ENCODE measurements around the gene TBX1.
A peak's percentile ranks its signal among the peaks of the same experiment; 100 is the strongest.
"Not testable (repeated sequence)": the region's sequence is repeated elsewhere in the genome, so short reads cannot be mapped to it uniquely, and the experiment has no call there.

The TBX1 gene

DNA sequence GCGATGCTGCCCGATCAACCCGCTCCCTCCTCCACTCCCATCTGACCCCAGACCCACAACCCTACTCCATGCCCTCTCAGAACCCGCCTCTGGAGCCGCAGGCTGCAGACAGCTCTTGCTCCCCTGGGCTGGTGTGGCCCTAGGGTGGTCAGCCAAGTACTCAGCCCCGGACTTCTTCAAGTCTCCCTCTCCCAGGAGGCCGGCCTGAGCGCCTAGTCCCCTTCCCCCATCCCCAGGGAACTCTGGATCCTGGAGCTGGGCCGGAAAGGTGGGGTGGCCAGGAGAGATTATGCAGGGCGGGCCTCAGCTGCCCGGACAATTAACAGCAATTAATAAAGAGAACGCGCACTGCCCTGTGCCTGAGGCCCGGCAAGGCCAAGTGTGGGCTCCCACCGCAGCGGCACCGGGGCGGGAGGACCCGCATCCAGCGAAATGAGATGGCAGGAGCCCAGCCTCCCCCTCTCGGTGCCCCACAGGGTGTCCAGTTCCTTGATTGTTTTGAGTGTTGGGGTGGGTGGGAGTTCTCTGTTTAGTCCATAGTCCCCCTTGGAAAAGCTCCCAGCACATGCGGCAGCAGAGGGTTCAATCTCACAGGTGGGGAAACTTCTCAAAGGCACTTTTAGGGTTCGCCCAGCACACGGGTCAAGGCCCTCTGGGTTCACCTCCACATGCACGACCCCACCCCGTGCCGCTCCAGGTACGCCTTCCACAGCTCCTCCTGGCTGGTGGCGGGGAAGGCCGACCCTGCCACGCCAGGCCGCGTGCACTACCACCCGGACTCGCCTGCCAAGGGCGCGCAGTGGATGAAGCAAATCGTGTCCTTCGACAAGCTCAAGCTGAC, 3.1 kb downstream of the TBX1 start:
- no peak for DNase-seq (ENCODE audit: low read depth, low spot score)

DNA sequence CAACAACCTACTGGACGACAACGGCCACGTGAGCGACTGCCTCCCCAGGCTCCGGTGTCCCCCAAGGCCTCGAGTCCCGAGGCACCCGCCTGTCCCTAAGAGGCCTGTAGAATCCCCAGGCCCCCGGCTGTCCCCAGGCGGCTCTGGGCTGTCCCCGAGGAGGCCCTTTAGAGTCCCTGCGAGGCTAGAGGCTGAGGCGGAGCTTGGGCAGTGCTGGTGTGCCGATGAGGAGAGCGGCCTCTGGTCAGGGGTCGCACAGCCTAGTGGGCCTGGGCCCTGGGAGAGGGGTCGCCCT, 3.7 kb downstream of the TBX1 start:
- DNase-seq (ENCODE audit: low read depth, low spot score): no peak

DNA sequence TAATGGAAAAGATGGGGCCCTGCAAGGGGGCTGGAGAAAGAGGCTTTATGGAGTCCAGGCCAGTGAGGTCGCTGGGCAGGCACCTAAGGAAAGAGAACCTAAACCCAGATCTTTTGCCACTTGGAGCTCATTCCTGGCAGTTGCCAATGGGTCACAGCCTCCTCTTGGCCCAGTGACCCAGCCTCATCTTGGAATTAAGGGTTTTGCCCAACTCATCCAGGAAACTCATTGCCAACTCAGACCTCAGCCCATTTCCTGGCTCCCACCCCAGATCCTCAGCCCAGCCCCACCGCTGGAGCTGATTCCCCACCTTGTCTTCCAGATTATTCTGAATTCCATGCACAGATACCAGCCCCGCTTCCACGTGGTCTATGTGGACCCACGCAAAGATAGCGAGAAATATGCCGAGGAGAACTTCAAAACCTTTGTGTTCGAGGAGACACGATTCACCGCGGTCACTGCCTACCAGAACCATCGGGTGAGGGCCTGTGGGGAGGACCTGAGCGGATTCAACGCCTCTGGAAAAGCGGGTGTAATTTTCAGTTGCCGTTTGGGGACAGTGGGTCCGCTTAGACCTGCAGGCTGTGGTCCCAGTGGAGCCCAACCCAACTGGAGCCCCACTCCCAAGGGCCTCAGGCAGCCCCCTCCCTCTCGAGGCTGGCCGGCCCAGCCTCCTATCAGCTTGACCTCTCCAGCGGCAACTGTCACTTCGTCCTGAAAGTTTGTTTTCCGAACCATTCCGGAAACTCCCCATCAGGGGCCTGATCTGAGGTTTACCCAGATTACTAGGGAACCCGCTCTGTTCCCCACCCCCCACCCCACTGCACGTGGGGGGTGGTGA, 4.3 kb downstream of the TBX1 start:
- no peak for DNase-seq (ENCODE audit: low read depth, low spot score)

DNA sequence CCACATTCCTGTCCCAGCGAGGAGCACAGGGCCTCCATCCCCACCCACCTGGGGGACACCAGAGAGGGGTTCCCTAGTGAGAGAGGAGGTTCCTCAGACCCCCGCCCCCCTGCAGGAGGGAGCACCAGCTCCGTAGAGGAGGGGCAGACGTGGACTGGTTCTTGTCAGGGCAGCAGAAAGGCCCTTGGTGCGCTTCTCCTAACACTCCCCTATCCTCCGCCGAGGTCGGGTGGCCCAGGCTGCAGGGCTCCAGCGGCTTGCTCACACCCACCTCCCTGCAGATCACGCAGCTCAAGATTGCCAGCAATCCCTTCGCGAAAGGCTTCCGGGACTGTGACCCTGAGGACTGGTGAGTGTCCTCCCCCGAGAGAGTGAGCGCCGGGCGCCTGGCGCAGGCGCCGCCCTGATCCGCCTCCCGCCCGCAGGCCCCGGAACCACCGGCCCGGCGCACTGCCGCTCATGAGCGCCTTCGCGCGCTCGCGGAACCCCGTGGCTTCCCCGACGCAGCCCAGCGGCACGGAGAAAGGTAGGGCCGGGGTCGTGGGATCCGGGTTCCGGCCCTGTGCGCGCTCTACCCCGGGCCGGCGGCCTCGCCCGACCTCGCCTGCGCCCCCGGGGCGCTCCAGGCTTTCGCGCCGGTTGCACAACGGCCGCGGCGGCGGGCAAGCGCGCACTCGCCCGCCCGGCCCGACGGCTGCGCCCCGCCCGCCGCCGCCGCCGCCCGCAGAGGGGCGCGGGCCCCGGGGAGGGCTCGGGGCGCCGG, 5.1 kb downstream of the TBX1 start:
- no peak for DNase-seq (ENCODE audit: low read depth, low spot score)

DNA sequence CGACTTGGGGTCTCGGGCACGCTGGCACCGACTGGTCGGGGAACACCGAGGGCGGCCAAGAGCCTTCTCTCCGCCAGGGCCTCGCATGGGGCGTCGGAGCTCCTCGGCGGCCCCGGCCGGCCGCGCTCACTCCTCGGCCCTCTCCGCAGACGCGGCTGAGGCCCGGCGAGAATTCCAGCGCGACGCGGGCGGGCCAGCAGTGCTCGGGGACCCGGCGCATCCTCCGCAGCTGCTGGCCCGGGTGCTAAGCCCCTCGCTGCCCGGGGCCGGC, 5.6 kb downstream of the TBX1 start:
- DNase-seq (ENCODE audit: low read depth, low spot score): peak; percentile 35

DNA sequence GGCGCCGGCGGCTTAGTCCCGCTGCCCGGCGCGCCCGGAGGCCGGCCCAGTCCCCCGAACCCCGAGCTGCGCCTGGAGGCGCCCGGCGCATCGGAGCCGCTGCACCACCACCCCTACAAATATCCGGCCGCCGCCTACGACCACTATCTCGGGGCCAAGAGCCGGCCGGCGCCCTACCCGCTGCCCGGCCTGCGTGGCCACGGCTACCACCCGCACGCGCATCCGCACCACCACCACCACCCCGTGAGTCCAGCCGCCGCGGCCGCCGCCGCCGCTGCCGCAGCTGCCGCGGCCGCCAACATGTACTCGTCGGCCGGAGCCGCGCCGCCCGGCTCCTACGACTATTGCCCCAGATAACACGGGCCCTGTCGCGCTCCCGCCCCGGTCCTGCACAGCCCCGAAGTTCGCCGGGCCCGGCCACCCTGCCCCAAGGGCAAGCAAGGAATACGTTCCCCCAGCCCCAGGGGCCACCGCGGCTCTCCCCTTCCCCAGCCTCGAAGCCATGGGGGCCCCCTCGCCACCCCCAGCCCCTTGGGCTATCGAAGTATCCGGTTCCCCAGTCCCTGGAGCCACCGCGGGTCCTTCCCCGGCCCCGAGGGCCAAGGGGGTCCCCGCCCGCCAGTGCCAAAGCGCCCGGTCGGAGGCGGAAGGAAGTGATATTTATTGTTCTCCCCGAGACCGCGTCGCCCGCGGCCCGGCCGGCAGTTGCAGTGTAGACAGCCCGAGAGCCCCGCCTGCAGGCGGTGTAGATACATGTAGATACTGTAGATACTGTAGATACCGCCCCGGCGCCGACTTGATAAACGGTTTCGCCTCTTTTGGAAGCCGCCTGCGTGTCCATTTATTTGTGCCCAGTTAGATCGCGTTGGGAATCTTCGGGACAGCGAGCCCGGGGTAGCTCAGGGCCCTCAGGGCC, 6.2 kb downstream of the TBX1 start:
- DNase-seq (ENCODE audit: low read depth, low spot score): peak; percentile 39

DNA sequence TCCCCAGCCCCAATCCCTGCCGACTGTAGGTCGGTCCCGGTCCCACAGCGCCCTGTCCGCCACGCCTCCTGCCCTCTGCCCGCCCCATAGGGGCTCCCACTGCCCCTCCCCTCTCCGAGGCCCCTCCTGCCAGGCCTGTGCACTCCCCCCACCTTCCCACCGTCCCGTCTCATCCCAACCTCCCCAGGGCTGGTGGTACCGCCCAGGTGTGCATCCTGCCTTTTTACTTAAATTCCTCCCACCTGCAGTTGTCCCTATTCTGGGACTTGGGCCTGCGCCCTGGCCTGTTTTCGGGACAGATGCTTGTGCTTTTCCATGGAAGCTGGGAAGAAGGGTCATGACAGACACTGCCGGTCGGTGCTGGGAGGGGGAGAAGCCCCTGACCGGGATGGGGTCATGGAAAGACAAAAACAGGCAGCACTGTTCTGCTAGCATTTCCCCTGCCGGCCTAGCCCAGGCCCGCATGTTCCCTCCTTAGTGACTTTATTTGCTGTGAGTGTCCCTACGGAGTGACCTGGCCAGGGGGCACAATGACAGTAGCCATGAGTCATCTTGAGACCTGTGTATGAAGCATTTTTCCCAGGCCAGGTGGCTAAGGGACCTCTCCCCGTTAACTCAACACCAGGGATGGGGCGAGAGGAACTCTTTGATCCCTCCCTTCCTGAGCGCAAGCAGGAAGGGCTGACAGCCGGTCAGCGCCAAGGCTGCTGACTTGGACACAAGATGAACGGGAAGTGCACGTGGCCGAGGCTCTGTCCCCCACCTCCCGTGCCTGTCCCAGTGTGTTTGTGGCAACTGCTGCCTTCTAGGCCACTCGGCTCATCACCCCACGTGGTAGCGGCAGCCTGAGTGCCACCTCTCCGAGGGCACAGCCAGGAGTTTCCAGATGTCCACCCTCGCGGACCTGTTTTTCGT, 7.1 kb downstream of the TBX1 start:
- DNase-seq (ENCODE audit: low read depth, low spot score): no peak

DNA sequence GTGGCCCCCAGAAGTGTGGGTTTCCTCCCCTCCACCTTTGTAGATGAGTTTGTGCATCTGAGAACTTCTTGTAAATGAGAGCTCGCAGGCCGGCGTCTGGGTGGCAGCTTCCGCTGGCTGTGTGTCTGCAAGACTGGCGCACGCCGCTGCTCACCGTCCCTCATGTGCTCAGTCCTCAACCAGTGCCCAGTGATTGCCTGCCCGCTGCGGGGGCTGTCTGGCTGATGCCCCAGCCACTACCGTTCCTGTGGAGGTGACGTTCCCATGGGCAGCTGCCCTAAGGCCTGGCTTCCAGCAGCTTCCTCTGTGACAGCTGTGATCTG, 8.8 kb downstream of the TBX1 start:
- no peak for DNase-seq (ENCODE audit: low read depth, low spot score)

DNA sequence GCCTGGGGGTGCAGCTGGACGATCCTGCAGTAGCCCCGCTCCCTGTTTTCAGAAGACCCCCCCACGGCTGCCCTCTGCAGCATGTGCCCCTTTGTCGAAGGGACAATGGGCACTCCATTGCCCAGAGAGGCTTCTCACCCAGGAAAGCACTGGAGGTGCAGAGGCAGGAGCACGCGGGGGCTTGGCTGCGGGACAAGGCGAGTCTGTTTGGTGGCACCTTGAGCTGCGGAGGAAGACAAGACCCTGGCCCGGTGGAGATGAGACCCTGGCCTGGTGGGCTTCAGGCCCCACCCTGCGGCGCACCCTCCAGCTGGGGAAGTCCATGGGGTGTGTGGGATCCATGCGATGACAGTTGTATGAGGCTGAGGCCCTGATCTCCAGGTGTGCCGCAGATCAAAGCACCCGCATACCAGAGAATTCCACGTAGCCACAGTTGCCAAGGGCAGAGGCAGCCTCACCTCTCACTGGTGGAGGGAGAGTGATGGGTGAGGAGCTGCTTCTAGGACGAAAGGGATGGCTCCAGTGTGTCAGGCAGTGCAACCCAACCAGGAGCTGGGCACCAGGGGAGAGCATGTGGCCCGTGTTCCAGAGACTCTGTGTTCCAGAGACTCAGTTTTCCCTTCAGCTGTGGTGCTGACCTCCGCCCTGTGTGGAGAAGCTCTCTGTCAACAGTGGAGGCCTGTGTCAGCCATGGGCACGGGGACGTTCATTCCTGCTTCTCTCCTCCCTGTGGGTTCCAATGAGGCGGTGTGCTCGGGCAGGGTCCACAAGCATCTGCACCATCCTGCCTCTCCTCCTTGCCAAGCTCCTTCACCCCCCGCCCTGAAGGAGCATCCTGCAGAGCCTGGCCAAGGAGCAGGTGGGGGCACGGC, 10.0 kb downstream of the TBX1 start:
- no peak for DNase-seq (ENCODE audit: low read depth, low spot score)

DNA sequence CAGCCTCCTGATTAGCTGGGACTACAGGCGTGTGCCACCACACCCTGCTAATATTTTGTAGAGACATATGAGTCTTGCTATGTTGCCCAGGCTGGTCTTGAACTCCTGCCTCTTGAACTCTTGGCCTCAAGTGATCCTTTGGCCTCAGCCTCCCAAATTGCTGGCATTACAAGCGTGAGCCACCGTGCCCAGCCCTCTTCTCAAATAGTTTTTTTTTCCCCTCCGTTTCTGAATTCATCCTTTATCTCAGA, 11.8 kb downstream of the TBX1 start:
- no peak for DNase-seq (ENCODE audit: low read depth, low spot score)

DNA sequence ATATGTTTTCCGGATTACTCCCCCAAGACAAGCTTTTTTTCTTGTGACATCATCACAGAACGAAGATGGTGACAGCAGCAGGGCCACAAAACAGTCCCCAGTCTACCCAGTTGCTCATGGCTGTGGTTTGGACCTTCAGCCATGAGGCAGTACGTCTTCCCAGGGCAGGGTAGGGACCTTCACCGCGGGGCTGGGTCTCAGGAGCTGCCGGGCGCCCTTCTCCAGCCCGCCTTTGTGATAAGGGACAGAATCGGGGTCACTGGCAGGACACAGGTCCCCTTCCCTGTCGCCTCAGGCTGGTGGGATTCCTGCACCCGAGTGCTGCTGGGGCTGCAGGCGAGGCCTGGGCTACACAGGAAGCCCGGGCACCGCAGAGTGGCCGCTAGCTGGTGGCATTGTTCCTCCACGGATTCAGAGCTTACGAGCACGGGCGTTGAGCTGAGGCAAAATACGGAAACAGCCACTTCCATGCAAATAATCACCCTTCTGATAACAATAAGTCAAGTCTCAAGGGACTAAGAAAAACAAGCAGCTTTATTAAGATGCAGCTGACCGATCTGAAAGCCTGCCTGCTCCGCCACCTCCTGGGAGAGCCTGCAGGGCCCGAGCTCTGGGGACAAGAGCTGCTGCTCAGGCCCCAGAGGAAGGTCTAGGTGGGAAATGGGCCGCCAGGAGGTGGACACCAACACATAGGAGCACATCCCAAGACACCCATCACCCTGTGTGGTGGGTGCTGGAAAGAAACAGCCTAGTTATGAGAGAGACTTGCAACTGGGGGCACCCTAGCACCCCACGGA, 12.3 kb downstream of the TBX1 start:
- no peak for DNase-seq (ENCODE audit: low read depth, low spot score)

DNA sequence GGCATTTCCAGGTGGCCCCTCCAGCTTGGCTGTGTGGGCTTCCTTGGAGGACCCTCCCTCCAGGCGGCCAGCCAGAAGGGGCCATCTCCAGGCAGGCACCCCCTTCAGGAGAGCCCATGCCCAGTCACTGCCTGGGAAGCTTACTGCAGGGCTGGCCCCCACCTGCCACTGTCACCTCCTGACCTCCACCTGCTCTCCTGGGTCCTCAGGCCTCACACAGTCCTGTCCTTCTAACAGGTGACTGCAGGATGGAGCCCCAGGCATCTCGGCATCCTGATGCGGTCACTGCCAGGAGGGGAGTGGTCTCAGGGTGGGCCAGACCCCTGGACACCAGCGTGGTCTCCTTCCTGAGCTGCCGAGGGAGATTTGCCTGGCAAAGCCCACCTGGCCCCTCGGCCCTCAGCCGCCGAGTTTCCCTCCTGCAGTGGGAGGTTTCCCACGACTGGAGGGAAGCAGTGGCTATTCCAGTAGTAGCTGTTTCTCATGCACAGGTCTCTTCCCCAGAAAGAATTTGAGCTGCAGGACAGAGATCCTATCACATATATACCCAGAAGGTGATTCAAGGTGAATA, 13.0 kb downstream of the TBX1 start:
- DNase-seq (ENCODE audit: low read depth, low spot score): no peak

DNA sequence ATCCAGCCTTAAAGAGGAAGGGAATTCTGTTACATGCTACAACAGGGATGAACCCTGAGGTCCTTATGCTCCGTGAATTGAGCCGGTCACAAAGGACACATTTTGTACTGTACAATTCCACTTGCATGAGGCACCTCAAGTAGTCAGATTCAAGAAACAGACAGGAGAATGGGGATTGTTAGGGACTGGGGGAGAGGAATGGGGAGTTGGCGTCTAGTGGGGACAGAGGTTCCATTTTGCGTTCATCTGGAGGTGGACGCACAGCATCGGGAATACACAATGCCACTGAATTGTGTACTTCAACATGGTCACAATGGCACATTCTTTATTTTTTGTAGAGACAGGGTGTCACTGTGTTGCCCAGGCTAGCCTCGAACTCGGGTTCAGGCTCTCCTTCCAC, 14.1 kb downstream of the TBX1 start:
- no peak for DNase-seq (ENCODE audit: low read depth, low spot score)

DNA sequence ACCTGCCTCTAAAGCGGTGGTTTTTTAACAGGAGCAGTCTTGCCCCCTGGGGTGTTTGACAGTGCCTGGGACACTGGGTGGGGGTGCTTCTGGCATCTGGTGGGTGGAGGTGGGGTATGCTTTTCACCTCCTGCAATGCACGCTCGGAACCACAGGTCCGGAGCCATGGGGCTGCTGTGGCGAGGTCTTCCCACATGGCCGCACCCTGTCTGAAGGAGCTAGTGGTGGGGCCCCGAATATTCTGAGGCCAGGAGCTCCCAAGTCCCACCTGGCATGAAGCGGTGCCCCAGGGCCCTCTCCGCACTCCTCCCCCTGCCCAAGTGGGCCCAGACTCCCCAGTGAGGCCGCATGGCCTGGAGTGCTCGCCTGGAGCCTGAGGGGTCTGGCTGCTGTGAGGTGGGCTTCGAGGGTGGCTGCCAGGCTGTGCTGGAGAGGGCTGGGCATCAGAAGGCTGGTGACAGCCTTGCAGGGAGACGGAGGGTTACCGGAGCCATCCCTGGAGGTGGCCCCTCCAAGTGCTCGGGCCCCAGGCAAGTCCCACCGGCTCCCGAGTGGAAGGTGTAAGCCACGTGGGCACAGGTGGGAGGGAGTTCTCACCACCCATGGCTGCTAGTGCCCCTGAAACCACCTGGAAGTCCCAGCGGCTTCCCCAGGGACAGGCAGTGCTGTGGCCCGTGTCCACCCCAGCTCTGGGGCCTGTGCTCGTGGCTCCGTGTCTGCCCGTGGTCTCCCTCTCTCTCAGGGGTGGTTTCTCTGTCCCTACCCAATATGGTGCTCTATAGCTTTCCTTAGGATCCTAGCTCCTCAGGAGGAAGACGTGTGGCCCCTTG, 15.1 kb downstream of the TBX1 start:
- DNase-seq (ENCODE audit: low read depth, low spot score): no peak

DNA sequence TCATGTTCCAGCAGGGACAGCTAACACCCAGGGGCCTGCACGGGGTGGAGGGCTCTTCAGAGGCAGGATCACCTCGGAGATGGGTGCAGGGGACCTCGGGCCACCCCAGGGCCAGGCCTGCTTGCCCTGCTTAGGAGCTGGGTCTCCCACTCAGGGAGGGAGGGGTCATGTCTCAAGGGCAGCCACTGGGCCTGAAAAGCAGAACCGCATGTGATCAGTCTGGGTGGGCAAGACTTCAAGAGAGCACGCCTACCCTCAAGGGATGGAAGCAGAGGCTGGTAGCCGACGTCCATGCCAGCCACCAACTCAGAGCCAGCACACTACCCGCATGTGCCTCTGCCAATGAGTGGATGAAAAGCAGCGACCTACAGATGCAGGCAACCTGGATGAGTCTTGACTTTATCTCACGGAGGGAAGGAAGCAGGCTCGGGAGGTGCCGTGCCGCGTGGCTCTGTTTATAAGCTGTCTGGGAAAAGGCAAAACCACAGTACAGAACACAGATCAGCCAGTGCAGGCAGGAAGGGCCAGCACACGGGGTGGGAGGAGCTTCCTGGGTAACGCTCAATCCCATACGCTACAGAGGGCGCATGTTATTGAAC, 16.0 kb downstream of the TBX1 start:
- no peak for DNase-seq (ENCODE audit: low read depth, low spot score)

DNA sequence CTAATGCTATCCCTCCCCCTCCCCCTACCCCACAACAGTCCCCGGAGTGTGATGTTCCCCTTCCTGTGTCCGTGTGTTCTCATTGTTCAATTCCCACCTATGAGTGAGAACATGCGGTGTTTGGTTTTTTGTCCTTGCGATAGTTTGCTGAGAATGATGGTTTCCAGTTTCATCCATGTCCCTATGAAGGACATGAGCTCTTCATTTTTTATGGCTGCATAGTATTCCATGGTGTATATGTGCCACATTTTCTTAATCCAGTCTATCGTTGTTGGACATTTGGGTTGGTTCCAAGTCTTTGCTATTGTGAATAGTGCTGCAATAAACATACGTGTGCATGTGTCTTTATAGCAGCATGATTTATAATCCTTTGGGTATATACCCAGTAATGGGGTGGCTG, 16.6 kb downstream of the TBX1 start:
- not testable (repeated sequence) for DNase-seq (ENCODE audit: low read depth, low spot score)

DNA sequence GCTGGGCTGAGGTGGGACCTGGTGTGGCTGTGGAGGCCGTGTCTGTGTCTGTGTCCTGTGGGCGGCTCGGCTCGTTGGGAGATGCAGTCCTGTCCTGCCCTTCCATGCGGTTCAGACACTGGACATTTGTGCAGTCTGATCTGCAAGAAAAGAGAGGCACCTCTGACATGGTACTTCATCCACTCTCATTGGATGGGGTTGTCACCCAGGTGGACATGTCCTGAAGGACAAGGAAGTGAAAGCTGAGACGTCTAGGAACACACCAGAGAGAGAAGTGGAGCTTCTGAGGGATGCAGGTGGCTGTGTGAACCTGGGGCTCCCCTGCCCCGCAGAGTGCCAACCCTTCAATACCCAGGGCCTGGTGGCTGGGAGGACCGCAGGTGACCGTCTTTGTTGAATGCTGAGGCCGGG, 18.4 kb downstream of the TBX1 start:
- DNase-seq (ENCODE audit: low read depth, low spot score): no peak

Data from astrocyte of the hippocampus (primary cell).